GM19397 (cell line): Measurements from ENCODE around the gene SCMH1.
"Not testable (repeated sequence)": the region's sequence is repeated elsewhere in the genome, so short reads cannot be mapped to it uniquely, and the experiment has no call there.

Experiments used
- ATAC-seq: cut with Tn5 transposase; IDR thresholded peaks from one replicate; pipeline ENCODE4 v1.9.1; 2021; ENCODE audit warnings: mild to moderate bottlenecking, moderate library complexity; ENCODE audit not compliant: unreplicated experiment

Gene SCMH1

DNA sequence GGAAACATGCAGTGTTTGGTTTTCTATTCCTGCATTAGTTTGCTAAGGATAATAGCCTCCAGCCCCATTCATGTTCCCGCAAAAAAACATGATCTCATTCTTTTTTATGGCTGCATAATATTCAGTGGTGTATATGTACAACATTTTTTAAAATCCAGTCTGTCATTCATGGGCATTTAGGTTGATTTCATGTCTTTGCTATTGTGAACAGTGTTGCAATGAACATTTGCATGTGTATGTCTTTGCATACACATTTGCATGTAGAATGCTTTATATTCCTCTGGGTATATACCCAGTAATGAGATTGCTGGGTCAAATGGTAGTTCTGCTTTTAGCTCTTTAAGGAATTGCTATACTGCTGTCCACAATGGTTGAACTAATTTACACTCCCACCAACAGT is 9.0 kb upstream of the SCMH1 start:
- ATAC-seq: not testable (repeated sequence)

GRCh38 chr1:41249319-41249718 is 7.2 kb upstream of the SCMH1 start:
- no peak for ATAC-seq

- no peak for ATAC-seq
Measured at GRCh38 chr1:41246568-41246967, 4.5 kb upstream of the SCMH1 start.

- no peak for ATAC-seq
Measured at GRCh38 chr1:41245659-41246058, 3.6 kb upstream of the SCMH1 start.

GRCh38 chr1:41243079-41243385 is 926 bp upstream of the SCMH1 start:
- ATAC-seq: no peak

DNA sequence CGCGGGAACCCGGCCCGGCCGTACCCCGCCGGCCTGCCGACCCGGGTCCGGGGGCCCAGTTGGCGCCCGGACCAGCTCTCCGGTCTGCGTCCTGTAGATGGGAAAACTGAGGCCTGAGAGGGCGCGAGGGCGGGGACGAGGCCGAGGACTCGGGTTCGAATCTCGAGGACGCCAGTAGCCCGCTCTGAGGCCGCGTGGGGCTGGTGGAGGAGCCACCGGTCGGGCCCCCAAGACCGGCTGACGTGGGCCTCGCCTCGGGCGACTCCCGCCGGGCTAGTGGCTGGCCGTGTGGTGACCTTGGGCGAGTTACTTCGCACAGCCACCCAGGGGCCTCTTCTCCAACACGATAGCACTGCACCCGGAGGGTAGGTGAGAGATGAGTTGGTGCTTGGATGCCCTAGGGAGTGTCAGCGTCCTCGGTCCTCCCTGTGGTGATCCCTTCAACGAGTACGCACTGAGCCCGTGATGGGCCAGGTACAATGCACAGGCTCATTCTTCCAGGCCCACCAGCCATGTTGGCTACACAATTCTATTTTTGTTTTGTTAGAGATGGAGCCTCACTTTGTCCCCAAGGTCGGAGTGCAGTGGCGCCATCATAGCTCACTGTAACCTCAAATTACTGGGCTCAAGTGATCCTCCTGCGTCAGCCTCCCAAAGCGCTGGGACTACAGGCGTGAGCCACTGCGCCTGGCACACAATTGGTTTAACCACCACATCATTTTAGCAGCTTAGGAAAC is 404 bp upstream of the SCMH1 start:
- peak; percentile 24 for ATAC-seq

GRCh38 chr1:41241354-41241748 is 755 bp downstream of the SCMH1 start:
- ATAC-seq: peak; percentile 58

GRCh38 chr1:41240781-41241353 is 1.2 kb downstream of the SCMH1 start:
- ATAC-seq: no peak

DNA sequence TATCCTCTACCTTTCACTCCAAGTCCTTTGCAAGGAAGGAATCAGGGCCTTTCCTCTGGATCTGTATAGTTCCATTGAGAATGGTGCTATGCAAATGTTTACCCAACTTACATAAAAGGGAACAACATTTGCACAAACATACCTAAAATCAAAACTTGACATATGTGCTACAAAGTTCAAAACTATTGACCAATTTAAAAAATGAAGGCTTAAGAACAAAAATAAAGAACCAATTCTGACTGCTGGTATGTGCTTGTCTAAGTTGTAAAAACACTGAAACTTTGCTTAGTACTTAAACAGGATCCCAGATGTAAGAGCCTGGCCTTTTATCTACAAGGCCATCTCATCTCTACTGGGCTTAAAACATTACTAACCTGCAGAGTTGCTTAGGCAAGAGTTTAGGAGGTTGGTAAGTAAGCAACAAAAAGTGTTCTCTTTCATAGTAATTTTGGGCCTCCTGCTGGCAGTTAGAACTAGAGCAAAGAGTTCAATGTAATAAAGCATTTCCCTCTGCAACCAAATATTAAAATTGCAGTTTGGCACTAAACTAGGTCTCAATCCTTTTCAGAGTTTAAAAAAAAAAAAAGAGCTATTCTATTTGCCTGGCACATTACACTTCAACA is 2.0 kb downstream of the SCMH1 start:
- ATAC-seq: no peak

DNA sequence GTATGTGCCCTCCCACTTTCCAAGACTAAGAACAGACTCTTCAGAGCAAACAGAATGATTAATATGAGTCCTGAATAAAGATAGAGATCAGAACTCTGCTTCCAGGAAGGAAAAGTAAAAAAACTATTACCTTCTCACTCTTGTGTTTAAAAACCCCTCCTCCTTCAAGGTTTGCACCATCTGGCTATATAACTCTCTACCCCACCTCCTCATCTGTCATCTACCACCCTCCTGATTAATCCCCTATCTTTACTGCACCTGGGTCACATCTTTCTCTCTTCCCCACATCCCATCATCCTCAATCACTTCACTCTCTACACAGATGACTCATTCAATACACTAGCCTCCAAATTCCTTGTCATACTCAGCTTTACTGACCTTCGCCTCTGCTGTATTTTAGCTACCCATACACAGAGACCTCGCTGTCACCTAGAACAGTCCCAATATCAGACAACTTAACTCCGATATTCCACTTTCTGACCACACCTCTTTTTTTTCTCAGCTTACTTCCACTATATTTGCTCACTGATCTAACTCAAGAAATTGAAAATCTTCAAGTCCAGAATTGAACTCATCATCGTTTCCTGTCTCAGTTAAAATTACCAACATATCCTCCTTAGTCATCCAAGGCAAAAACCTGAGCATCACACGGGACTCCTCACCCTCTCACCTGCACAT is 3.7 kb downstream of the SCMH1 start:
- ATAC-seq: no peak

- no peak for ATAC-seq
Measured at GRCh38 chr1:41236781-41237180, 5.3 kb downstream of the SCMH1 start.

DNA sequence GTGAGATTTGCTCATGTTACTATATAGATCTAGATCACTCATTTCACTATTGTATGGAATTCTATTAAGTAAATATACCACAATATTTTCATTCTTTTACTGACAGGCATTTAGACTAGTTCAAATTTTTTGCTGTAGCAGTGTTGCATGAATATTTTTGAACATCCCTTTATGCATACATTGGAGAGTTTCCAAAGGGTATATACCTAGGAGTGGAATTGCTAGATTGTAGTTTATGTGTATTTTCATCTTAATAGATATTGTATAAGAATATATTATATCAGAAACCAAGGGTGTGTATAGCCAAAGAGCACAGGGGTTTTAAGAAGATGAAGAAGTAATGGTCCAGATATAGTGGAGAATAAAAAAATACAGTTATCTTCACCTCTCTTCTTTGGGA is 6.2 kb downstream of the SCMH1 start:
- ATAC-seq: no peak

- ATAC-seq: no peak
Measured at GRCh38 chr1:41233708-41234107, 8.4 kb downstream of the SCMH1 start.

DNA sequence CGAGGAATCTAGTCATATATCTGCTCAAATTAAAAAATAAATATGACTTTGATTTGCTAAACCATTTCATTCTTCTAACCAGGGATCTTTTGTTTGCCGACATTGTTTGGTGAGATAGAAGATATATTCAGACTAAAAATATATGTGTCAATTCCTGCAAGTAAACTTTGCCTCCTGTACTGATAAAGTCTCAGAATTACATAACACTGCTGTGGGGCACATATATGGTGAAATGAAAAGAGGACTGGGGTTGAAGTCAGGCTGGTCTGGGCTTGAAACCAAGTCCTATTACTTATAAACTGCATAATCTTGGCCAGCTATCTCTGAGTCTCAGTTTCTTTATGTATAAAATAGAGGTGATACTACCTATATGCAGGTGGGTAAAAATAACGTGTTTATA is 9.8 kb downstream of the SCMH1 start:
- ATAC-seq: no peak

GRCh38 chr1:41230656-41231055 is 11.4 kb downstream of the SCMH1 start:
- no peak for ATAC-seq

- ATAC-seq: not testable (repeated sequence)
Measured at GRCh38 chr1:41229219-41229618, 12.9 kb downstream of the SCMH1 start.

DNA sequence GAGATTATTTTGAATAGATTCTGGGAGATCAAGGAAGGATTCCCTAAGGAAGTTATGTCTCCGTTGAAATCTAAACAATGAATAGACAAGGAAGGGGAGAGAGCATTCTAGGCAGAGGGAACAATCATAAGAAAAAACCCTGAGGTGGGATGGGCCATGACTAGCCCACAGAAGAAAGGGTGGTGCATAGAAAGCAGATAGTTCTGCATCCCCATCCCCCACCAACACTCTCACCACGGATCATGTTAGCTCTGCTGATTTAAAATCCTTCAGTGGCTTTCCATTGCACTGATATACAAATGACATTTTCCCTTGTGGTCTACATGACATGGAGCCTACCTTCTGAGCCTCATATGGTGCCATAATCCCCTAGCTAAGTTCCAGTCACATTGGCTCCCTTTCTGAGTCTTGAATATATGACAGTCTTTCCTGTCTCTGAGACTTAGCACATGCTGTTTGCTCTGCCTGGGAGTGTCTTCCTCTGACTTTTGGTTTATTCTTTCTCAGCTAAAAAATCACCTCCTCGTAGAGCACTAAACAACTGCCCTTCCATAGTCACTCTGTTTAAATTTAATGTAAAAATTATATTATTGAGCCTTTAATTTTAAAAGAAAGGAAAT is 15.2 kb downstream of the SCMH1 start:
- ATAC-seq: no peak

- ATAC-seq: no peak
Measured at GRCh38 chr1:41225495-41225894, 16.6 kb downstream of the SCMH1 start.

GRCh38 chr1:41222496-41222895 is 19.6 kb downstream of the SCMH1 start:
- no peak for ATAC-seq

DNA sequence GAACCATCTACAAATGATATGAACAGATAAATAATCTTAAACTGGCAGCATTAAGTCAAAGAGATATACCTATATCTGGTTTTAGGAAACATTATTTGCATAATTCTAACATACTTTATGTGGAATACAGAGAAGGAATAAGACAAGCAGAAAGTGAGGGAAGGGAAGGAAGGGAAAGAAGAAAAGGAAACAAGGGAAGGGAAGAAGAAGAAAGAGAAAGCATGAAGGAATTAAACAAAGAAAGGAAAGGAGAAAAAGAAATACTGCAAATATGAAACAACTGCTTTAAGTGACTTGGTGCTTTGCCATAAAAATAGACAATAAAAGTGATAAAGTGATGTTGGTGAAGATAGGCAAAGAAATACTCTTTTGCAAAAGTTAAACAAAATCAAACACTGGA is 20.1 kb downstream of the SCMH1 start:
- ATAC-seq: no peak

GRCh38 chr1:41218152-41218551 is 24.0 kb downstream of the SCMH1 start:
- no peak for ATAC-seq

- no peak for ATAC-seq
Measured at GRCh38 chr1:41217441-41217840, 24.7 kb downstream of the SCMH1 start.
